ENCODE results near the gene ZNF280C. TPM values are rescaled to one million over a fixed set of nuclear protein-coding genes. Genes with fewer than 3 reads are reported as not detected.

The ZNF280C gene
- total RNA-seq, 1 donor: 8.6 TPM

DNA sequence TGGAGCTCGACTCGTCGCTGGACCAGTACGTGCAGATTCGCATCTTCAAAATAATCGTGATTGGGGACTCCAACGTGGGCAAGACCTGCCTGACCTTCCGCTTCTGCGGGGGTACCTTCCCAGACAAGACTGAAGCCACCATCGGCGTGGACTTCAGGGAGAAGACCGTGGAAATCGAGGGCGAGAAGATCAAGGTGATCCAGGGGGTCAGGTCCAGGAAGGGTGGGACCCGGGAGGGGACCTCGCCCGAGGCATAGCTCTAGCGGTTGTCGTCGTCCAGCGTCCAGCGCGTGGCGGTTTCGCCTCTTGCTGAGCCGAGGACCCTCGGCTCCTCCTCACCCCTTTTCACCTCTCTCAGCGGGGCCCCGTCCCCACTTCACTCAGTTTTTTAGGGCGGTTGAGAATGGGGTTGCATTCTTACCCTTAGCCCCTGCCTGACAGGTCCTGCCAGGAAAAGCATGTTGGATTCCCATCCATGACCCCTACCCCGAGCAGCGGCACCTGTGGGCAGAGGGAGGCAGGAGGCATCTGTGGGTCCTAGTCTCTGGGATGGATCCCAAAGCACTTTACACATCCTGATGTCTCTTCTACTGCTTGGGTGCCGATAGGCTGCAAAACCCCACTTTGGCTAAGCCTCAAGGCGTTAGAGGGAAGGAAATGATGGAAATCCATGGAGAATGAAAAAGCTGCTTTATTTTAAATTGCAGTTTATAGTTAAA is 96.4 kb downstream of the ZNF280C start:
- peak overlapping the region; percentile 56 for H3K4me3 ChIP-seq (ENCODE audit: low read depth, low read length)
- no peak for TF ChIP-seq CTCF (IDR thresholded peaks at IDR 0.05; ENCODE audit: insufficient read depth, low read length)
- DNase-seq (ENCODE audit: low read depth): no peak

- peak within 1 kb of the TSS; percentile 56 for H3K4me3 ChIP-seq (ENCODE audit: low read depth, low read length)
- no peak for TF ChIP-seq CTCF (IDR thresholded peaks at IDR 0.05; ENCODE audit: insufficient read depth, low read length)
- DNase-seq (ENCODE audit: low read depth): peak; percentile 26
These were observed 97.1 kb downstream of the ZNF280C start, which contains the start of gene RAB33A for GRCh38 chrX:130171446-130172126. TSS of gene RAB33A (plus strand) at chrX:130171962. CDS start at chrX:130172063, 101 bp downstream.

- no peak for TF ChIP-seq CTCF (IDR thresholded peaks at IDR 0.05; ENCODE audit: insufficient read depth, low read length)
- no peak for DNase-seq (ENCODE audit: low read depth)
- H3K4me3 ChIP-seq (ENCODE audit: low read depth, low read length): peak overlapping the region; percentile 56
These were observed 97.8 kb downstream of the ZNF280C start for GRCh38 chrX:130170752-130171445.

DNA sequence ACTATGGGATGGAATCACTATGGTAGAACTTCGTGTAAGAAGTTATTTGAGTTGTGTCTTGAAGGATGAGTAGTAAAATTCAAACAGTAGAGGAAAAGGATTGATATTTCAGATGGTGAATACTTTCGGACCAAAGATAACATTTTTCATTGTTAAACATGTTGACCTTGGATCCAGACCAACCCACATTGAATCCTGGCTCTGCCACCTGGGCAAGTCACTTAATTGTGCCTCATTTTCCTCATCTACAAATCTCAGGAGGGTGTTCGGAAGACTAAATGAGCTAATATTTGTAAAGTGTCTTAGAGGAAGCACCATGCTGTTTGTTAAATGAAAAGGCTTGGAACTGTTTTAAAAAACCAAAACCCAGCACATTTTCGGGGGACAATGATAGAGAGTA is 101.7 kb downstream of the ZNF280C start:
- peak overlapping the region; percentile 78 for H3K4me3 ChIP-seq (ENCODE audit: low read depth, low read length)
- no peak for DNase-seq (ENCODE audit: low read depth)

DNA sequence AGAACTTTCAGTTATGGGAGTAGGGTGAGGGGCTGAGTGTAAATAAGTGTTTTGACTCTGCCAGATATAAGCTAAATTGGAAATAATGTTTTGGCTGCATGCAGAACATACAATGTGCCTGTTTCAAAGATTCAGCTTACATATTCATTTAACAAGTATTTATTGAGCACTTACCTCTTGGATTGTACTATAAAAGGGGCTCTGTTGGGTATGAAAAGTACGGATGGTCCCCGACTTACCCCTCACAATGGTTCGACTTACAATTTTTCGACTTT is 102.3 kb downstream of the ZNF280C start:
- TF ChIP-seq CTCF (IDR thresholded peaks at IDR 0.05; ENCODE audit: insufficient read depth, low read length): no peak
- H3K4me3 ChIP-seq (ENCODE audit: low read depth, low read length): peak overlapping the region; percentile 78
- no peak for DNase-seq (ENCODE audit: low read depth)

More for the DNA sequence above, 101.7 kb downstream of the ZNF280C start:
- no peak for TF ChIP-seq CTCF (IDR thresholded peaks at IDR 0.05; ENCODE audit: insufficient read depth, low read length)

DNA sequence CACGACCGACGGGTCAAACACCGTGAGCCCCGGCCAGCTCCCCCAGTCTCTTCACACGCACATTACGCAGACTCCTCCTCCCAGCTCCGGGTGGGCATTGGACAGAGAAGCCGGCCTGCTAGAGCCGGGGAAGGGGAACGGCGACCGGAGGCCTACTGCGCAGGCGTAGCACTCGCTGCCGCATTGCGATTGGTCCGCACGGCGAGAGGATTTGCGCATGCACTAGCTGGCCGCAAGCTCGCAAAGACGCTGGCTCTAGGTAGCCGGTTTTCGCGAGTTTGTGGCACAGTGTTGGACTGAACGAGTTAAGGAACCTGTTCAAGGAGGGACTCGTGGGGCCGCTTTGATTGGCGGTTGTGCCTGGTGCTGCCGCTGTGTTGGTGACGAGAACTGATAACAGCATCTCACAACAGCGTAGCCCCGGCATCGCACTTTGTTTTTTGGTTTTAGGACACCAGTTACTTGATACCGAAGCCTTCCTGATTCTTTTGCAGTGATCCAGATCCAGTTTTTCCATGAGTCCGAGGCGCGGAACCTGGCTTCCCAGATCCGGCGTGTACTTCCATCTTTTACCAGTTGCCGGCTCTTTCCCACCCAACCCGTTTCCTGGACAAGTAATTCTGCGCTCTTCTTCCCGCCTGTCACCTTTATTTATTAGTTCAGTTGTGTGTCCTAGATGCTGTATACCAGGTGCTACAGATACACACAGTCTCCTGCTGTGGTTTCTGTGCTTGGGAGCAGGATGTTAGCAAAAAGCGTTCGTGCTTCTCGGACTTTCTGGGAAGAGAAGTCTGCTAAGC is 102.8 kb downstream of the ZNF280C start, which contains the start of gene AIFM1:
Gene AIFM1, minus strand, starts transcription at position 139 of the 800 bp plus-strand sequence. CDS start 185 bp downstream, outside the sequence.
- DNase-seq (ENCODE audit: low read depth): peak; percentile 96
- peak within 1 kb of the TSS; percentile 78 for H3K4me3 ChIP-seq (ENCODE audit: low read depth, low read length)
- no peak for TF ChIP-seq CTCF (IDR thresholded peaks at IDR 0.05; ENCODE audit: insufficient read depth, low read length)

All from fibroblast of the aortic adventitia (primary cell).